IMR-90 (cell line): ENCODE results near the gene RHPN2. TPM values are rescaled to one million over a fixed set of nuclear protein-coding genes. Genes with fewer than 3 reads are reported as not detected.

ENCODE experiments used
- ATAC-seq: fragments of 200-7000 bp; cut with Tn5 transposase; 2 replicates; pipeline ENCODE4 v1.9.1; 2020; ENCODE audit warnings: low read depth, mild to moderate bottlenecking, moderate library complexity
- BruUV-seq: library from RNA; stranded (reverse); fragments of 400-500 nt; replicated peaks from 2 replicates; lab custom pipeline; 2021; lab: Mats Ljungman, UMichigan
- CTCF ChIA-PET: fragments of 300-600 bp; formaldehyde crosslinking; extraction: SDS; loops from one replicate; lab custom pipeline; 2021; ENCODE audit warnings: antibody characterized with exemption; lab: Yijun Ruan, JAX
- POLR2A ChIA-PET: fragments of 300-600 bp; sonication (Branson Sonifier 250); formaldehyde crosslinking; loops from one replicate; lab custom pipeline; 2022; ENCODE audit warnings: antibody characterized with exemption; ENCODE audit not compliant: unreplicated experiment; lab: Charles Lee
- DNase-seq: peaks from one replicate; pipeline ENCODE4 v3.0.0; 2013
- H2AFZ ChIP-seq: replicated peaks from 2 replicates; pipeline ENCODE3; 2013; ENCODE audit warnings: low read length, mild to moderate bottlenecking; ENCODE audit not compliant: poor library complexity
- H2AK5ac ChIP-seq: 2 replicates; pipeline ENCODE4 v1.6.1; 2013; ENCODE audit warnings: low read depth, low read length, inconsistent platforms
- H2AK9ac ChIP-seq: replicated peaks from 2 replicates; pipeline ENCODE3; 2013; ENCODE audit warnings: mild to moderate bottlenecking, low read depth, low read length, moderate library complexity; ENCODE audit not compliant: poor library complexity
- H2BK120ac ChIP-seq: 2 replicates; pipeline ENCODE4 v1.6.1; 2013; ENCODE audit warnings: low read depth, low read length, inconsistent platforms
- H2BK15ac ChIP-seq: 3 replicates; pipeline ENCODE4 v1.6.1; 2013; ENCODE audit warnings: low read depth, low read length, inconsistent platforms
- H2BK20ac ChIP-seq: 2 replicates; pipeline ENCODE4 v1.6.1; 2013; ENCODE audit warnings: low read depth, mild to moderate bottlenecking, inconsistent platforms, low read length, moderate library complexity
- H2BK5ac ChIP-seq: 2 replicates; pipeline ENCODE4 v1.6.1; 2013; ENCODE audit warnings: mild to moderate bottlenecking, low read depth, low read length, inconsistent platforms; ENCODE audit not compliant: poor library complexity, severe bottlenecking
- H3K14ac ChIP-seq: replicated peaks from 2 replicates; pipeline ENCODE4 v1.6.1; 2013; ENCODE audit warnings: low read depth, low read length, inconsistent platforms
- H3K18ac ChIP-seq: 2 replicates; pipeline ENCODE4 v1.6.1; 2013; ENCODE audit warnings: low read depth, low read length, control low read depth
- H3K23ac ChIP-seq: 2 replicates; pipeline ENCODE4 v1.6.1; 2013; ENCODE audit warnings: low read depth, low read length, inconsistent platforms
- H3K27ac ChIP-seq: 2 replicates; pipeline ENCODE4 v1.5.1; 2013; ENCODE audit warnings: mild to moderate bottlenecking, control low read depth, low read length; ENCODE audit not compliant: insufficient read depth
- H3K27me3 ChIP-seq: 2 replicates; pipeline ENCODE4 v1.6.1; 2013; ENCODE audit warnings: low read length; ENCODE audit not compliant: control insufficient read depth, insufficient read depth
- H3K36me3 ChIP-seq: 2 replicates; pipeline ENCODE4 v1.6.1; 2013; ENCODE audit warnings: low read length, mixed read lengths; ENCODE audit not compliant: control insufficient read depth, insufficient read depth
- H3K4ac ChIP-seq: 2 replicates; pipeline ENCODE4 v1.6.1; 2013; ENCODE audit warnings: low read depth, low read length, inconsistent platforms
- H3K4me1 ChIP-seq: 2 replicates; pipeline ENCODE4 v1.6.1; 2013; ENCODE audit warnings: low read length, mixed read lengths; ENCODE audit not compliant: control insufficient read depth, insufficient read depth
- H3K4me2 ChIP-seq: 2 replicates; pipeline ENCODE4 v1.6.1; 2013; ENCODE audit warnings: low read depth, mild to moderate bottlenecking, control low read depth, low read length, moderate library complexity
- H3K4me3 ChIP-seq: 2 replicates; pipeline ENCODE4 v1.5.1; 2013; ENCODE audit warnings: low read depth, mild to moderate bottlenecking, control low read depth, low read length, moderate library complexity; ENCODE audit not compliant: insufficient read depth
- H3K56ac ChIP-seq: 2 replicates; pipeline ENCODE4 v1.6.1; 2013; ENCODE audit warnings: low read length, inconsistent platforms; ENCODE audit not compliant: insufficient read depth; ENCODE audit errors: extremely low read depth
- H3K79me1 ChIP-seq, 2 experiments: 2 replicates each; pipeline ENCODE4 v1.6.1; 2013; ENCODE audit warnings: low read length in 2 of 2, inconsistent platforms in 1 of 2, low read depth in 1 of 2
- H3K9ac ChIP-seq: 2 replicates; pipeline ENCODE4 v1.6.1; 2013; ENCODE audit warnings: low read depth, low read length, control low read depth
- H3K9me1 ChIP-seq: 2 replicates; pipeline ENCODE4 v1.6.1; 2013; ENCODE audit warnings: low read length, inconsistent platforms; ENCODE audit not compliant: insufficient read depth
- H3K9me3 ChIP-seq: 2 replicates; pipeline ENCODE4 v1.6.1; 2013; ENCODE audit warnings: low read length; ENCODE audit not compliant: control insufficient read depth, insufficient read depth
- H4K20me1 ChIP-seq: 2 replicates; pipeline ENCODE4 v1.6.1; 2013; ENCODE audit warnings: low read length, inconsistent platforms; ENCODE audit not compliant: insufficient read depth
- H4K5ac ChIP-seq: 2 replicates; pipeline ENCODE4 v1.6.1; 2013; ENCODE audit warnings: mild to moderate bottlenecking, low read depth, low read length, control low read depth
- H4K8ac ChIP-seq, 2 experiments: 2 replicates each; pipeline ENCODE4 v1.6.1; 2013; ENCODE audit warnings: low read depth in 2 of 2, low read length in 2 of 2, control low read depth in 1 of 2, inconsistent platforms in 1 of 2
- H4K91ac ChIP-seq: 2 replicates; pipeline ENCODE4 v1.6.1; 2013; ENCODE audit warnings: low read depth, low read length, inconsistent platforms; ENCODE audit not compliant: insufficient read depth
- CEBPB ChIP-seq: IDR thresholded peaks from 2 replicates; pipeline ENCODE4 v1.6.1; 2012; ENCODE audit warnings: low read depth, low read length, improper control_type of control experiment
- CHD1 ChIP-seq: IDR thresholded peaks from 2 replicates; pipeline ENCODE4 v1.6.1; 2012; ENCODE audit warnings: low read depth, low read length, improper control_type of control experiment
- ELK1 ChIP-seq: fragments of 150-350 bp; IDR thresholded peaks from 2 replicates; pipeline ENCODE4 v1.6.1; 2016; ENCODE audit warnings: low read depth, mild to moderate bottlenecking, low read length, moderate library complexity, borderline replicate concordance
- FOS ChIP-seq: fragments of 150-350 bp; IDR thresholded peaks from 2 replicates; pipeline ENCODE4 v1.6.1; 2016; ENCODE audit warnings: low read depth, low read length
- MAFK ChIP-seq: IDR thresholded peaks from 2 replicates; pipeline ENCODE4 v1.6.1; 2012; ENCODE audit warnings: low read depth, low read length, improper control_type of control experiment
- MXI1 ChIP-seq: IDR thresholded peaks from 2 replicates; pipeline ENCODE4 v1.6.1; 2012; ENCODE audit warnings: low read depth, mild to moderate bottlenecking, low read length, moderate library complexity, borderline replicate concordance
- POLR2A ChIP-seq: IDR thresholded peaks from 2 replicates; pipeline ENCODE4 v1.6.1; 2012; ENCODE audit warnings: mild to moderate bottlenecking, low read depth, low read length
- RAD21 ChIP-seq: IDR thresholded peaks from 2 replicates; pipeline ENCODE4 v1.6.1; 2012; ENCODE audit warnings: low read length, improper control_type of control experiment
- SMC3 ChIP-seq: fragments of 150-350 bp; IDR thresholded peaks from 2 replicates; pipeline ENCODE4 v1.6.1; 2016; ENCODE audit warnings: low read depth, mild to moderate bottlenecking, antibody characterized with exemption, low read length, moderate library complexity
- WGBS, 2 experiments: methylation state at CpG; one replicate each; pipeline versions ENCODE4 v1.1.5 to v1.1.7; 2013; ENCODE audit warnings: missing lambda C conversion rate in 2 of 2; ENCODE audit not compliant: insufficient read length in 1 of 2; ENCODE audit errors: extremely low coverage in 2 of 2; 5-methylcytosine and 5-hydroxymethylcytosine counted together
- dilution Hi-C: fragments of 300-500 bp; cut with HindIII; formaldehyde crosslinking; loops from one replicate; pipeline ENCODE4 v1.14.3; 2018; ENCODE audit warnings: low sequenced_read_pairs; ENCODE audit not compliant: unreplicated experiment
- in situ Hi-C: fragments of 300-500 bp; cut with MboI; formaldehyde crosslinking; loops from 3 replicates; pipeline ENCODE4 v1.14.3; 2019; ENCODE audit warnings: low sequenced_read_pairs, inconsistent platforms, mixed read lengths
- intact Hi-C: fragments of 100-400 bp; cut with micrococcal nuclease; formaldehyde crosslinking; loops from 2 replicates; pipeline ENCODE4 v1.10.0; 2022
- polyA plus RNA-seq, 3 experiments: library from polyadenylated mRNA; depleted of rRNA; stranded (reverse); fragments of >200 nt; gene quantifications; 2 replicates each; pipeline ENCODE4 v1.2.3, GENCODE V29; 2012; ENCODE audit warnings: low replicate concordance in 1 of 3
- total RNA-seq: library from RNA; depleted of rRNA; stranded (reverse); fragments of >200 nt; gene quantifications from 2 replicates; pipeline ENCODE4 v1.2.3, GENCODE V29; 2012
- TF ChIP-seq, protein P1 (sequence below): conservative IDR thresholded peaks from 2 replicates; pipeline ENCODE4 v1.5.1; 2012; ENCODE audit warnings: mild to moderate bottlenecking, low read depth, low read length, improper control_type of control experiment

Gene RHPN2
- total and polyA plus RNA-seq, 2 of the 4 experiments (the other 2 are of a cell fraction), result 2.3 to 4.0 TPM

- Histone ChIP-seq H3K79me1 (no peaks in the 10 kb centered on the region), H2BK120ac (no peak overlapping the region), H3K27ac (no peak overlapping the region), H4K5ac (no peak overlapping the region), H3K36me3 (no peaks in the 10 kb centered on the region), H3K27me3 (no peaks in the 10 kb centered on the region), H2BK20ac (no peak overlapping the region), H3K18ac (no peak overlapping the region), H2AK5ac (no peak overlapping the region), H3K56ac (no peak overlapping the region), H3K4me3 (no peak overlapping the region), H2BK15ac (no peak overlapping the region), H2AFZ (no peak overlapping the region), H2AK9ac (no peak overlapping the region), H4K20me1 (no peaks in the 10 kb centered on the region), H3K23ac (no peak overlapping the region), H3K9ac (no peak overlapping the region), H4K8ac (no peak overlapping the region), H3K9me1 (no peaks in the 10 kb centered on the region), H4K91ac (no peak overlapping the region), H2BK5ac (no peak overlapping the region), H3K4ac (no peak overlapping the region), H3K9me3 (peaks cover 4% of the 10 kb centered on the region), H3K14ac (no peak overlapping the region), H3K4me2 (no peak overlapping the region), H3K4me1 (no peaks in the 10 kb centered on the region)
- ChIA-PET POLR2A (no interaction called here), CTCF (no interaction called here)
- DNase-seq (no peak), ATAC-seq (no peak)
- in situ Hi-C loops, result no loop called here
- dilution Hi-C loops, result no loop called here
- TF ChIP-seq MXI1 (no peak), POLR2A (no peak), ELK1 (no peak), SMC3 (no peak), CEBPB (no peak), FOS (no peak), CHD1 (no peak), RAD21 (no peak), MAFK (no peak)
- TF ChIP-seq, protein P1, sequence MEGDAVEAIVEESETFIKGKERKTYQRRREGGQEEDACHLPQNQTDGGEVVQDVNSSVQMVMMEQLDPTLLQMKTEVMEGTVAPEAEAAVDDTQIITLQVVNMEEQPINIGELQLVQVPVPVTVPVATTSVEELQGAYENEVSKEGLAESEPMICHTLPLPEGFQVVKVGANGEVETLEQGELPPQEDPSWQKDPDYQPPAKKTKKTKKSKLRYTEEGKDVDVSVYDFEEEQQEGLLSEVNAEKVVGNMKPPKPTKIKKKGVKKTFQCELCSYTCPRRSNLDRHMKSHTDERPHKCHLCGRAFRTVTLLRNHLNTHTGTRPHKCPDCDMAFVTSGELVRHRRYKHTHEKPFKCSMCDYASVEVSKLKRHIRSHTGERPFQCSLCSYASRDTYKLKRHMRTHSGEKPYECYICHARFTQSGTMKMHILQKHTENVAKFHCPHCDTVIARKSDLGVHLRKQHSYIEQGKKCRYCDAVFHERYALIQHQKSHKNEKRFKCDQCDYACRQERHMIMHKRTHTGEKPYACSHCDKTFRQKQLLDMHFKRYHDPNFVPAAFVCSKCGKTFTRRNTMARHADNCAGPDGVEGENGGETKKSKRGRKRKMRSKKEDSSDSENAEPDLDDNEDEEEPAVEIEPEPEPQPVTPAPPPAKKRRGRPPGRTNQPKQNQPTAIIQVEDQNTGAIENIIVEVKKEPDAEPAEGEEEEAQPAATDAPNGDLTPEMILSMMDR, result no peak
- no TSS peak for BruUV-seq
- 87% methylated on average over 3 of the region's 9 CpGs; no CpG with 5 or more reads in 1 of the 2 experiments for WGBS, 2 experiments
- intact Hi-C loops, result no loop called here
These were observed 34.9 kb downstream of the RHPN2 start for GRCh38 chr19:33029746-33030303.
